ENCODE data around the gene CBX2. TPM values are rescaled to one million over a fixed set of nuclear protein-coding genes. Genes with fewer than 3 reads are reported as not detected.

Gene CBX2
- total and polyA plus RNA-seq, 2 of the 4 experiments (the other 2 are of a cell fraction), result 2.0 to 3.2 TPM

GRCh38 chr17:79741401-79741750 lies 36.6 kb upstream of the CBX2 start:
- intact Hi-C loops (cut with micrococcal nuclease) (no loop called here), in situ Hi-C loops (cut with MboI; ENCODE audit: low sequenced_read_pairs) (no loop called here), dilution Hi-C loops (cut with HindIII; ENCODE audit: low sequenced_read_pairs, unreplicated experiment) (no loop called here)
- no peak overlapping the region for H3K27ac ChIP-seq (ENCODE audit: insufficient read depth, low read length)
- ATAC-seq (ENCODE audit: low read depth) (no peak), DNase-seq (no peak)
- ChIA-PET POLR2A (ENCODE audit: unreplicated experiment) (no interaction called here), CTCF (no interaction called here)
- no peak overlapping the region for H3K4me2 ChIP-seq (ENCODE audit: low read depth, low read length)
- no peak overlapping the region for H2BK5ac ChIP-seq (ENCODE audit: low read depth, low read length, poor library complexity, severe bottlenecking)
- no peak overlapping the region for H2AK9ac ChIP-seq (replicated peaks; ENCODE audit: low read depth, low read length, poor library complexity)
- H2BK120ac ChIP-seq (ENCODE audit: low read depth, low read length), result no peak overlapping the region
- H3K36me3 ChIP-seq (ENCODE audit: control insufficient read depth, insufficient read depth, low read length), result no peaks in the 10 kb centered on the region
- H3K27me3 ChIP-seq (ENCODE audit: control insufficient read depth, insufficient read depth, low read length), result peaks cover 70% of the 10 kb centered on the region
- no peak overlapping the region for H3K4me3 ChIP-seq (ENCODE audit: insufficient read depth, low read depth, low read length)
- 20% methylated on average over 1 of the region's 10 CpGs; no CpG with 5 or more reads in 1 of the 2 experiments for WGBS, 2 experiments (ENCODE audit: extremely low coverage in 2 of 2, insufficient read length in 1 of 2)
- no peak overlapping the region for H4K8ac ChIP-seq (ENCODE audit: low read depth in 2 of 2, low read length in 2 of 2)
- H2AFZ ChIP-seq (replicated peaks; ENCODE audit: low read length, poor library complexity), result no peak overlapping the region
- no peaks in the 10 kb centered on the region for H4K20me1 ChIP-seq (ENCODE audit: insufficient read depth, low read length)
- H3K79me1 ChIP-seq (ENCODE audit: low read depth in 1 of 2, low read length in 2 of 2), result no peaks in the 10 kb centered on the region
- no peak overlapping the region for H3K56ac ChIP-seq (ENCODE audit: extremely low read depth, insufficient read depth, low read length)
- H3K18ac ChIP-seq (ENCODE audit: low read depth, low read length), result no peak overlapping the region
- no peaks in the 10 kb centered on the region for H3K4me1 ChIP-seq (ENCODE audit: control insufficient read depth, insufficient read depth, low read length)
- H4K5ac ChIP-seq (ENCODE audit: low read depth, low read length), result no peak overlapping the region
- TF ChIP-seq CEBPB (IDR thresholded peaks at IDR 0.05; ENCODE audit: low read depth, low read length) (no peak), NFE2L2 (IDR thresholded peaks at IDR 0.05; ENCODE audit: low read depth, low read length) (no peak), ELK1 (IDR thresholded peaks at IDR 0.05; ENCODE audit: borderline replicate concordance, low read depth, low read length) (no peak), POLR2A (IDR thresholded peaks at IDR 0.05; ENCODE audit: low read depth, low read length) (no peak), MAZ (IDR thresholded peaks at IDR 0.05; ENCODE audit: borderline replicate concordance, low read depth, low read length) (no peak), CHD1 (IDR thresholded peaks at IDR 0.05; ENCODE audit: low read depth, low read length) (no peak), RAD21 (IDR thresholded peaks at IDR 0.05; ENCODE audit: low read length) (no peak), CTCF (conservative IDR thresholded peaks at IDR 0.05; ENCODE audit: low read depth, low read length) (no peak), RCOR1 (IDR thresholded peaks at IDR 0.05; ENCODE audit: insufficient replicate concordance, low read length) (no peak), USF2 (IDR thresholded peaks at IDR 0.05; ENCODE audit: low read depth, low read length) (no peak), BHLHE40 (IDR thresholded peaks at IDR 0.05; ENCODE audit: low read depth, low read length) (no peak), MXI1 (IDR thresholded peaks at IDR 0.05; ENCODE audit: borderline replicate concordance, low read depth, low read length) (no peak), SMC3 (IDR thresholded peaks at IDR 0.05; ENCODE audit: low read depth, low read length) (no peak), RFX5 (IDR thresholded peaks at IDR 0.05; ENCODE audit: low read depth, low read length) (no peak), MAFK (IDR thresholded peaks at IDR 0.05; ENCODE audit: low read depth, low read length) (no peak), FOS (IDR thresholded peaks at IDR 0.05; ENCODE audit: low read depth, low read length) (no peak)
- H2AK5ac ChIP-seq (ENCODE audit: low read depth, low read length), result no peak overlapping the region
- H3K9me1 ChIP-seq (ENCODE audit: insufficient read depth, low read length), result no peaks in the 10 kb centered on the region
- no peak overlapping the region for H4K91ac ChIP-seq (ENCODE audit: insufficient read depth, low read depth, low read length)
- no peak overlapping the region for H3K14ac ChIP-seq (replicated peaks; ENCODE audit: low read depth, low read length)
- H2BK15ac ChIP-seq (ENCODE audit: low read depth, low read length), result no peak overlapping the region
- H3K23ac ChIP-seq (ENCODE audit: low read depth, low read length), result no peak overlapping the region
- H3K9me3 ChIP-seq (ENCODE audit: control insufficient read depth, insufficient read depth, low read length), result no peaks in the 10 kb centered on the region
- H3K9ac ChIP-seq (ENCODE audit: low read depth, low read length), result no peak overlapping the region
- H2BK20ac ChIP-seq (ENCODE audit: low read depth, low read length), result no peak overlapping the region
- no peak overlapping the region for H3K4ac ChIP-seq (ENCODE audit: low read depth, low read length)
- no TSS peak for BruUV-seq (replicated peaks)
